Measurements from ENCODE around the gene DUSP7. TPM values are rescaled to one million over a fixed set of nuclear protein-coding genes. Genes with fewer than 3 reads are reported as not detected.

Gene DUSP7
- total and polyA plus RNA-seq, 2 donors (not counting 3 experiments of a cell fraction or from before 2014, with no cell fraction given) = 29.2 to 37.7 TPM

- Histone ChIP-seq H3K36me3 (ENCODE audit: control insufficient read depth in 2 of 2, extremely low read depth in 1 of 2, insufficient read depth in 2 of 2, low read length in 2 of 2) (no peaks in the 10 kb centered on the region), H3K9ac (replicated peaks; ENCODE audit: extremely low read depth, insufficient read depth, low read length) (no peak overlapping the region), H3K4me2 (ENCODE audit: insufficient read depth, low read length) (no peak overlapping the region), H3K27me3 (ENCODE audit: control insufficient read depth in 2 of 2, insufficient read depth in 2 of 2, low read length in 2 of 2) (no peaks in the 10 kb centered on the region), H3K27ac (ENCODE audit: insufficient read depth, low read depth, low read length) (no peak overlapping the region), H3K9me3 (replicated peaks; ENCODE audit: control insufficient read depth, insufficient read depth, low read length) (no peaks in the 10 kb centered on the region), H2AFZ (ENCODE audit: low read depth, low read length) (no peak overlapping the region), H3K9me1 (replicated peaks; ENCODE audit: control insufficient read depth, extremely low read depth, insufficient read depth, low read length) (no peaks in the 10 kb centered on the region), H3K4me1 (ENCODE audit: control insufficient read depth, extremely low read depth, insufficient read depth, low read length) (peaks cover 30% of the 10 kb centered on the region), H4K20me1 (replicated peaks; ENCODE audit: control insufficient read depth, extremely low read depth, insufficient read depth, low read length) (no peaks in the 10 kb centered on the region), H3K4me3 (replicated peaks in 1 of 3; ENCODE audit: insufficient read depth in 1 of 3, low read depth in 1 of 3, low read length in 3 of 3) (no peak overlapping the region), H3K79me2 (ENCODE audit: control insufficient read depth, insufficient read depth, low read length) (no peaks in the 10 kb centered on the region)
- ChIA-PET POLR2A (no interaction called here), CTCF (interaction anchor here (0.7 to 3.4 kb wide), 5 partner anchors 9 to 38 kb away, joined by 3 to 19 read pairs (median 3); no protein-coding TSS in a partner anchor)
- FAIRE-seq (no peak), DNase-seq (ENCODE audit: low read depth, low spot score) (no peak)
- dilution Hi-C loops (cut with MboI; ENCODE audit: extremely low pct_ligation_motif_present, low sequenced_read_pairs) (no loop called here), intact Hi-C loops (cut with micrococcal nuclease) (no loop called here)
- BruUV-seq (replicated peaks) = no TSS peak
- TF ChIP-seq GATA2 (IDR thresholded peaks at IDR 0.05; ENCODE audit: insufficient read depth, insufficient read length, low read depth, low read length) = no peak
- TF ChIP-seq MYC (IDR thresholded peaks at IDR 0.05; ENCODE audit: low read depth, low read length) = no peak
- no peak for TF ChIP-seq POLR2AphosphoS5 (IDR thresholded peaks at IDR 0.05; ENCODE audit: insufficient read depth, low read depth, low read length)
- no peak for TF ChIP-seq JUN (IDR thresholded peaks at IDR 0.05; ENCODE audit: borderline replicate concordance, insufficient read depth, insufficient read length, low read depth)
- TF ChIP-seq POLR2A (IDR thresholded peaks at IDR 0.05; ENCODE audit: low read depth, low read length) = no peak
- no peak for TF ChIP-seq MAX (IDR thresholded peaks at IDR 0.05; ENCODE audit: insufficient read depth, insufficient read length)
- no peak for TF ChIP-seq FOS (IDR thresholded peaks at IDR 0.05; ENCODE audit: borderline replicate concordance, insufficient read depth, low read length)
- TF ChIP-seq EZH2 (IDR thresholded peaks at IDR 0.05; ENCODE audit: borderline replicate concordance, low read depth, low read length, severe bottlenecking) = no peak
- no peak for TF ChIP-seq CTCF (IDR thresholded peaks at IDR 0.05; ENCODE audit: extremely low read depth in 1 of 2, insufficient read depth in 1 of 2, low read depth in 1 of 2, low read length in 2 of 2)
Observed at GRCh38 chr3:52084216-52084945, 28.0 kb upstream of the DUSP7 start.
